Measurements from ENCODE around the gene ABCA10. TPM values are rescaled to one million over a fixed set of nuclear protein-coding genes. Genes with fewer than 3 reads are reported as not detected.

ABCA10 gene
- total RNA-seq, 1 experiment from 2014 or later, result not detected

- H3K27ac Mint-ChIP-seq, result no peak overlapping the region
- POLR2A ChIA-PET, result no interaction called here
- CTCF ChIA-PET, result no interaction called here
These were observed 41.3 kb downstream of the ABCA10 start for GRCh38 chr17:69187294-69187693.

GRCh38 chr17:69179227-69179952, 49.2 kb downstream of the ABCA10 start:
- no peak overlapping the region for H3K4me3 Mint-ChIP-seq
- ChIA-PET CTCF (no interaction called here), POLR2A (no interaction called here)
- no peak overlapping the region; the same call in 1 of the 2 replicates for H3K27ac Mint-ChIP-seq
- TF ChIP-seq, protein P1, sequence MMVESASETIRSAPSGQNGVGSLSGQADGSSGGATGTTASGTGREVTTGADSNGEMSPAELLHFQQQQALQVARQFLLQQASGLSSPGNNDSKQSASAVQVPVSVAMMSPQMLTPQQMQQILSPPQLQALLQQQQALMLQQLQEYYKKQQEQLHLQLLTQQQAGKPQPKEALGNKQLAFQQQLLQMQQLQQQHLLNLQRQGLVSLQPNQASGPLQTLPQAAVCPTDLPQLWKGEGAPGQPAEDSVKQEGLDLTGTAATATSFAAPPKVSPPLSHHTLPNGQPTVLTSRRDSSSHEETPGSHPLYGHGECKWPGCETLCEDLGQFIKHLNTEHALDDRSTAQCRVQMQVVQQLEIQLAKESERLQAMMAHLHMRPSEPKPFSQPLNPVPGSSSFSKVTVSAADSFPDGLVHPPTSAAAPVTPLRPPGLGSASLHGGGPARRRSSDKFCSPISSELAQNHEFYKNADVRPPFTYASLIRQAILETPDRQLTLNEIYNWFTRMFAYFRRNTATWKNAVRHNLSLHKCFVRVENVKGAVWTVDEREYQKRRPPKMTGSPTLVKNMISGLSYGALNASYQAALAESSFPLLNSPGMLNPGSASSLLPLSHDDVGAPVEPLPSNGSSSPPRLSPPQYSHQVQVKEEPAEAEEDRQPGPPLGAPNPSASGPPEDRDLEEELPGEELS (CRISPR knock-in tag; IDR thresholded peaks at IDR 0.05), result no peak
- no peaks in the 10 kb centered on the region for H3K9me3 Mint-ChIP-seq
- ATAC-seq, result no peak
- DNase-seq (ENCODE audit: low spot score), result no peak
- H3K36me3 Mint-ChIP-seq, result no peaks in the 10 kb centered on the region
- H3K27me3 Mint-ChIP-seq (ENCODE audit: low read depth), result no peaks in the 10 kb centered on the region
- H3K4me1 Mint-ChIP-seq, result peaks cover 3% of the 10 kb centered on the region; the same call in 1 of the 2 replicates

More at GRCh38 chr17:69187294-69187693, 41.3 kb downstream of the ABCA10 start:
- H3K4me1 Mint-ChIP-seq, result no peaks in the 10 kb centered on the region; the same call in 1 of the 2 replicates
- no peaks in the 10 kb centered on the region for H3K9me3 Mint-ChIP-seq
- H3K27me3 Mint-ChIP-seq (ENCODE audit: low read depth), result no peaks in the 10 kb centered on the region
- DNase-seq (ENCODE audit: low spot score) (no peak), ATAC-seq (no peak)
- no peak overlapping the region for H3K4me3 Mint-ChIP-seq
- no peaks in the 10 kb centered on the region for H3K36me3 Mint-ChIP-seq
- no peak for TF ChIP-seq SOX15 (CRISPR knock-in tag; IDR thresholded peaks at IDR 0.05)
- TF ChIP-seq ZNF232 (CRISPR knock-in tag; IDR thresholded peaks at IDR 0.05), result no peak
- TF ChIP-seq, protein P2, sequence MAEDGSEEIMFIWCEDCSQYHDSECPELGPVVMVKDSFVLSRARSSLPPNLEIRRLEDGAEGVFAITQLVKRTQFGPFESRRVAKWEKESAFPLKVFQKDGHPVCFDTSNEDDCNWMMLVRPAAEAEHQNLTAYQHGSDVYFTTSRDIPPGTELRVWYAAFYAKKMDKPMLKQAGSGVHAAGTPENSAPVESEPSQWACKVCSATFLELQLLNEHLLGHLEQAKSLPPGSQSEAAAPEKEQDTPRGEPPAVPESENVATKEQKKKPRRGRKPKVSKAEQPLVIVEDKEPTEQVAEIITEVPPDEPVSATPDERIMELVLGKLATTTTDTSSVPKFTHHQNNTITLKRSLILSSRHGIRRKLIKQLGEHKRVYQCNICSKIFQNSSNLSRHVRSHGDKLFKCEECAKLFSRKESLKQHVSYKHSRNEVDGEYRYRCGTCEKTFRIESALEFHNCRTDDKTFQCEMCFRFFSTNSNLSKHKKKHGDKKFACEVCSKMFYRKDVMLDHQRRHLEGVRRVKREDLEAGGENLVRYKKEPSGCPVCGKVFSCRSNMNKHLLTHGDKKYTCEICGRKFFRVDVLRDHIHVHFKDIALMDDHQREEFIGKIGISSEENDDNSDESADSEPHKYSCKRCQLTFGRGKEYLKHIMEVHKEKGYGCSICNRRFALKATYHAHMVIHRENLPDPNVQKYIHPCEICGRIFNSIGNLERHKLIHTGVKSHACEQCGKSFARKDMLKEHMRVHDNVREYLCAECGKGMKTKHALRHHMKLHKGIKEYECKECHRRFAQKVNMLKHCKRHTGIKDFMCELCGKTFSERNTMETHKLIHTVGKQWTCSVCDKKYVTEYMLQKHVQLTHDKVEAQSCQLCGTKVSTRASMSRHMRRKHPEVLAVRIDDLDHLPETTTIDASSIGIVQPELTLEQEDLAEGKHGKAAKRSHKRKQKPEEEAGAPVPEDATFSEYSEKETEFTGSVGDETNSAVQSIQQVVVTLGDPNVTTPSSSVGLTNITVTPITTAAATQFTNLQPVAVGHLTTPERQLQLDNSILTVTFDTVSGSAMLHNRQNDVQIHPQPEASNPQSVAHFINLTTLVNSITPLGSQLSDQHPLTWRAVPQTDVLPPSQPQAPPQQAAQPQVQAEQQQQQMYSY (CRISPR knock-in tag; IDR thresholded peaks at IDR 0.05), result no peak
- no peak for TF ChIP-seq ZNF219 (CRISPR knock-in tag; IDR thresholded peaks at IDR 0.05; ENCODE audit: borderline replicate concordance)

DNA sequence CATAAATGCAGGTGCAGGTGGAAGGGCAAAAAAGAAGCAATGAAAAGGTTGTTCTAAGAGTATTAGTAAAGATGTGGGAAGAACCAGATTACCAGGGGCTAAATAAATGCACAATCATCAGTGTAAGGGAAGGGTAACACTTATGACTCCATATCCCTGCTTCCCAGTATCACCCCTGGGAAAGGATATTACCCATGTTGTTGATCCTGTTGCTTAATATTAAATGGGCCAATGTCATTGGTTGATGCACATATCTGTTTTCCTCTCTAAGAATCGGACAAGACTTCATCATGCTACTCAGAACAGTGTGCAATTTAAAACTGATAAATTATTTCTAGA, 52.2 kb downstream of the ABCA10 start:
- H3K4me1 Mint-ChIP-seq, result 0 out of 2 replicates have a peak, but pooled peaks cover 3% of the 10 kb centered on the region
- H3K27me3 Mint-ChIP-seq (ENCODE audit: low read depth), result no peaks in the 10 kb centered on the region
- DNase-seq (ENCODE audit: low spot score) (no peak), ATAC-seq (no peak)
- no peaks in the 10 kb centered on the region for H3K9me3 Mint-ChIP-seq
- no peaks in the 10 kb centered on the region for H3K36me3 Mint-ChIP-seq
- H3K4me3 Mint-ChIP-seq, result no peak overlapping the region
- H3K27ac Mint-ChIP-seq, result no peak overlapping the region
- CTCF ChIA-PET, result no interaction called here
- TF ChIP-seq ETV6 (CRISPR knock-in tag; IDR thresholded peaks at IDR 0.05) (no peak), ZNF423 (CRISPR knock-in tag; IDR thresholded peaks at IDR 0.05) (no peak), NR2C2 (CRISPR knock-in tag; IDR thresholded peaks at IDR 0.05) (no peak), HMGA2 (CRISPR knock-in tag; IDR thresholded peaks at IDR 0.05) (no peak)
- POLR2A ChIA-PET, result no interaction called here

DNA sequence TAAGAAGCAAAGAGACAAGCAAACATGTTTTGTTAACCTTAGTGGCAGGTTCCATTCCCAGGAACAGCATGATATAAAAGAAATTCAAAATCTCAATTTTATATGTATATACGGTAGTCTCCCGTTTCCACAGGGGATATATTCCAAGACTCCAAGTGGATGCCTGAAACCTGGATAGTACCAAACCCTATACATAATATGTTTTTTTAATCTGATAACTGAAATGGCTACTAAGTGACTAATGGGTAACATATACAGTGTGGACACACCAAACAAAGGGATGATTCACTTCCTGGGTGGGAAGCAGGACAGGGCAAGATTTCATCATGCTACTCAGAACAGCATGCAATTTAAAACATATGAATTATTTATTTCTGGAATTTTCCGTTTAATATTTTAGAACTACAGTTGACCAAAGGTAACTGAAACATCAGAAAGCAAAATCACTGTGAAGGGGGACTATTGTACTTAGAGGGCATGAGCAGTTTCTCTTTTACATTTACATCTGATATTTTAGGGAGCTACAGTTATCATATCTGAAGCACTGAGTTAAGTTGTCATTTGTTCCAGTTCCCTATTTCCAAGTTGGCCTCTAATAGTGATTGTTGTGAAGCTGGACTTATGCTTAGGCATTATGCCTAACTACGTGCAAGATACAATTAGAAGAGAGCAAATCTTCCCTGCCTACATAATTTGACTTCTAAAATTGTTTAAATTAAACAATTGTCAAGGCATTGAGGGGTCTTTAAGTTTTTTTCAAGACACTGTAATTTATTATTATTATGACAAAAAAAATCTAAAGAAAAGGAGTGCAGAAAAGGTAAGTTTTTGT, 52.8 kb downstream of the ABCA10 start:
- Mint-ChIP-seq H3K4me3 (no peak overlapping the region), H3K4me1 (0 out of 2 replicates have a peak, but pooled peaks cover 3% of the 10 kb centered on the region), H3K27ac (no peak overlapping the region), H3K27me3 (ENCODE audit: low read depth) (no peaks in the 10 kb centered on the region), H3K9me3 (no peaks in the 10 kb centered on the region), H3K36me3 (no peaks in the 10 kb centered on the region)
- TF ChIP-seq ZNF532 (CRISPR knock-in tag; IDR thresholded peaks at IDR 0.05; ENCODE audit: borderline replicate concordance) (no peak), GABPB1 (CRISPR knock-in tag; IDR thresholded peaks at IDR 0.05) (peak; percentile 97)
- CTCF ChIA-PET, result no interaction called here
- no peak for DNase-seq (ENCODE audit: low spot score)
- no peak for ATAC-seq
- POLR2A ChIA-PET, result no interaction called here
